HFFc6 (cell line): ENCODE results near the gene PDE8B. TPM values are rescaled to one million over a fixed set of nuclear protein-coding genes. Genes with fewer than 3 reads are reported as not detected.
A peak's percentile ranks its signal among the peaks of the same experiment; 100 is the strongest.

Experiments used
- DNase-seq: peaks from one replicate; pipeline ENCODE4 v3.0.0-alpha.2; 2018
- H3K27ac Mint-ChIP-seq: 2 replicates; pipeline ENCODE4 v1.8.0; 2020; ENCODE audit warnings: mild to moderate bottlenecking, mixed read lengths
- H3K27me3 Mint-ChIP-seq: 2 replicates; pipeline ENCODE4 v1.8.0; 2021; ENCODE audit warnings: mild to moderate bottlenecking, moderate library complexity, mixed read lengths; ENCODE audit not compliant: insufficient read depth
- H3K36me3 Mint-ChIP-seq: 2 replicates; pipeline ENCODE4 v1.8.0; 2021; ENCODE audit warnings: low read depth, mixed read lengths
- H3K4me1 Mint-ChIP-seq: 2 replicates; pipeline ENCODE4 v1.8.0; 2020; ENCODE audit warnings: low read depth, mixed read lengths
- H3K4me3 Mint-ChIP-seq: 2 replicates; pipeline ENCODE4 v1.8.0; 2020; ENCODE audit warnings: mild to moderate bottlenecking, moderate library complexity, mixed read lengths
- H3K9me3 Mint-ChIP-seq: 2 replicates; pipeline ENCODE4 v1.8.0; 2020; ENCODE audit warnings: mild to moderate bottlenecking, mixed read lengths
- CTCF ChIP-seq: fragments of 200-600 bp; sonication (generic); IDR thresholded peaks from 2 replicates; pipeline ENCODE4 v1.5.0; 2021; ENCODE audit warnings: antibody characterized with exemption, mild to moderate bottlenecking
- total RNA-seq, 6 experiments: library from RNA; stranded (reverse); fragmentation: NEBNext Ultra II Directional; extraction: Animal tissue kit (Norgen Biotek cat#: 25700); gene quantifications; 2 replicates in 1 of 6; 3 replicates in 5 of 6; pipeline ENCODE4 v1.2.3, GENCODE V29; 2021

Gene PDE8B
- total RNA-seq, 6 experiments from 2014 or later, result 0.14 TPM; not detected in 5

- Mint-ChIP-seq H3K27me3 (peaks cover 7% of the 10 kb centered on the region), H3K4me3 (no peak overlapping the region), H3K36me3 (no peaks in the 10 kb centered on the region), H3K9me3 (no peaks in the 10 kb centered on the region), H3K4me1 (peaks cover 14% of the 10 kb centered on the region), H3K27ac (no peak overlapping the region)
- TF ChIP-seq CTCF, result no peak
- no peak for DNase-seq
These were observed 52.2 kb downstream of the PDE8B start for GRCh38 chr5:77262697-77263096.

- Mint-ChIP-seq H3K27me3 (peaks cover 4% of the 10 kb centered on the region), H3K27ac (peak overlapping the region; percentile 21; the same call in 1 of the 2 replicates)
These were observed 55.8 kb downstream of the PDE8B start for GRCh38 chr5:77266291-77266690.

GRCh38 chr5:77267496-77267895, 57.0 kb downstream of the PDE8B start:
- Mint-ChIP-seq H3K27ac (no peak overlapping the region), H3K4me1 (peaks cover 14% of the 10 kb centered on the region), H3K27me3 (peaks cover 5% of the 10 kb centered on the region), H3K4me3 (no peak overlapping the region), H3K9me3 (peaks cover 11% of the 10 kb centered on the region; the same call in 1 of the 2 replicates), H3K36me3 (no peaks in the 10 kb centered on the region; the same call in 1 of the 2 replicates)
- TF ChIP-seq CTCF, result no peak
- no peak for DNase-seq

More at GRCh38 chr5:77266291-77266690, 55.8 kb downstream of the PDE8B start:
- Mint-ChIP-seq H3K4me1 (peaks cover 14% of the 10 kb centered on the region), H3K4me3 (no peak overlapping the region), H3K36me3 (no peaks in the 10 kb centered on the region; the same call in 1 of the 2 replicates), H3K9me3 (peaks cover 11% of the 10 kb centered on the region; the same call in 1 of the 2 replicates)
- TF ChIP-seq CTCF, result no peak
- DNase-seq, result peak; percentile 28

DNA sequence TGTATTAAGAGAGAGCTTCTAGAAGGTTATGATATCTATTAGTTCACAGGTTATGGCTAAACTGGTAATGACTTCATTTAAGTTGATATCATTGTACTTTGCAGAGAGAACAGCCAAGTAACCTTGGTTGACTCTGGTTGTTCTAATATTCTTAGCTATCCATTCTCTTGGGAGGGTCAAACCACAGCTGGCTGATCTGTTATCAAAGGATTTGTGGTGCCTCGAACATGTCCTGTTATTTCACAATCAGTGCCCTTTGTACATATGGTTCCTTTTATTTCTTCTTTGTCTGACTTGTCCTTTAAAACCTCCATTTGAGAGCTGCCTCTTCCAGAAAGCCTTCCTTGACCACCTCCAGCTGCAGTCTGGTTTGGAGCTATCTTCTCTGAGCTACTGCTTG, 61.7 kb downstream of the PDE8B start:
- Mint-ChIP-seq H3K9me3 (peaks cover 11% of the 10 kb centered on the region; the same call in 1 of the 2 replicates), H3K36me3 (no peaks in the 10 kb centered on the region; the same call in 1 of the 2 replicates), H3K4me3 (no peak overlapping the region), H3K4me1 (no peaks in the 10 kb centered on the region; the same call in 1 of the 2 replicates), H3K27me3 (peaks cover 5% of the 10 kb centered on the region), H3K27ac (no peak overlapping the region)
- no peak for DNase-seq
- no peak for TF ChIP-seq CTCF

DNA sequence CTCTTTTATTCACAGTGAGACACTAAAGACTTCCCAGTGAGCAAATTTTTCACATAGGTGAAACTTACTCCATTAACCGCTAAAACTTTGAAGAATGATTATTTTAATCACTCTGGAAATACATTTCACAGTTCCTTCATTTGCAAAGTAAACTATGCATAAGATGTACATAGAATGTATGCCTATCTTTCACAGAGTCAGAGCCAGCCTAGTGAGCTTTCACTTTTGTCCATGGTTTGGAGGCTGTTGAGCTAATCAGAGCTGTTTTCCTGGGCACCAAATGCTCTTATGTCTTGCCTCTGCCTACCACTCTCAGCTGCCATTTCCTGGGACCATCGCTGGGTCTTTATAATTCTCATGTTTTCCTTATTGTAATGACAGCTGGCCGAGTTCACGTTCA, 67.3 kb downstream of the PDE8B start:
- Mint-ChIP-seq H3K4me3 (no peak overlapping the region), H3K27ac (no peak overlapping the region), H3K9me3 (no peaks in the 10 kb centered on the region), H3K27me3 (peaks cover 2% of the 10 kb centered on the region; the same call in 1 of the 2 replicates), H3K4me1 (peaks cover 18% of the 10 kb centered on the region), H3K36me3 (no peaks in the 10 kb centered on the region)
- no peak for DNase-seq
- TF ChIP-seq CTCF, result no peak
